Tibial nerve (tissue), 4 donors: ENCODE results near the gene PAPPA2.

Experiments used
- CTCF ChIP-seq, 5 experiments: fragments of 200-600 bp in 3 of 5; fragments of 450-650 bp in 2 of 5; sonication (generic) in 3 of 5; IDR thresholded peaks; one replicate each; pipeline ENCODE4 v1.5.1; 2016 to 2019; ENCODE audit warnings: antibody characterized with exemption in 5 of 5, mild to moderate bottlenecking in 3 of 5, moderate library complexity in 2 of 5
- EP300 ChIP-seq, 2 donors: sonication (generic); formaldehyde crosslinking; IDR thresholded peaks; one replicate each; pipeline ENCODE4 v1.6.1; 2017; ENCODE audit warnings: antibody characterized with exemption in 2 of 2, mild to moderate bottlenecking in 1 of 2
- POLR2A ChIP-seq, 2 donors: fragments of 450-650 bp; IDR thresholded peaks; one replicate each; pipeline ENCODE4 v1.6.1; 2017; ENCODE audit warnings: antibody characterized with exemption in 2 of 2, mild to moderate bottlenecking in 2 of 2, moderate library complexity in 2 of 2

GRCh38 chr1:176460544-176461336, 2.2 kb upstream of the PAPPA2 start:
- no peak for TF ChIP-seq EP300 (IDR thresholded peaks at IDR 0.05)
- no peak for TF ChIP-seq POLR2A (IDR thresholded peaks at IDR 0.05)
- TF ChIP-seq CTCF (IDR thresholded peaks at IDR 0.05) = no peak
